GM12892 (cell line): Measurements from ENCODE around the gene SAMD14.

Experiments used
- POLR2A ChIP-seq: IDR thresholded peaks from 2 replicates; pipeline ENCODE4 v1.6.1; 2011; ENCODE audit warnings: low read depth, low read length, control low read depth
- POLR2AphosphoS5 ChIP-seq: IDR thresholded peaks from 2 replicates; pipeline ENCODE4 v1.6.1; 2011; ENCODE audit warnings: low read depth, low read length, control low read depth

DNA sequence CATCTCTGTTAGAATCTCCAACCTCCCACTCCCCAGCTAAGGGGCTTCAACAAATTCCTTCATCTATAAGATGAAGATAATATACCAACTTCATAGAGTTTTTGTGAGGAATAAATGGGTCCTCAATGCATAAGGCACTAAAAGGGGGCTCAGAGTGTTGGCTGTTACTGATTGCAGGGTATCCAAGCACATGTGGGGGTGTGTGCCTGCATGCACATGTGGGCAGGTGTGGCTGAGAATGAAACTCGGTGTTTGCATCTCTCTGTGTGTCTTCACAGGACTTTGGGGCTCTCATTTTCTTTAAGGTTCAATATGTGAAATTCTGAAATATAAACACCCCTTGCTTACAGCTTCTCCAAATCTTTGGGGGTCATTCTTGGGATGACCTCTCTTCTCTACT, 24.6 kb upstream of the SAMD14 start:
- TF ChIP-seq POLR2A, result no peak
- TF ChIP-seq POLR2AphosphoS5, result no peak
